ENCODE results near the gene ITGA7.

- TF ChIP-seq CTCF (IDR thresholded peaks at IDR 0.05) = no peak
- TF ChIP-seq POLR2A (IDR thresholded peaks at IDR 0.05) = no peak
Measured at GRCh38 chr12:55653031-55653430, 54.7 kb downstream of the ITGA7 start.
